COLO668 (cell line): ENCODE data around the gene MYO5A.
"Not testable (repeated sequence)": the region's sequence is repeated elsewhere in the genome, so short reads cannot be mapped to it uniquely, and the experiment has no call there.

Experiments used
- DNase-seq: peaks from one replicate; lab custom pipeline; 2025; ENCODE audit not compliant: unreplicated experiment; lab: John Stamatoyannopoulos, UW

MYO5A gene

DNA sequence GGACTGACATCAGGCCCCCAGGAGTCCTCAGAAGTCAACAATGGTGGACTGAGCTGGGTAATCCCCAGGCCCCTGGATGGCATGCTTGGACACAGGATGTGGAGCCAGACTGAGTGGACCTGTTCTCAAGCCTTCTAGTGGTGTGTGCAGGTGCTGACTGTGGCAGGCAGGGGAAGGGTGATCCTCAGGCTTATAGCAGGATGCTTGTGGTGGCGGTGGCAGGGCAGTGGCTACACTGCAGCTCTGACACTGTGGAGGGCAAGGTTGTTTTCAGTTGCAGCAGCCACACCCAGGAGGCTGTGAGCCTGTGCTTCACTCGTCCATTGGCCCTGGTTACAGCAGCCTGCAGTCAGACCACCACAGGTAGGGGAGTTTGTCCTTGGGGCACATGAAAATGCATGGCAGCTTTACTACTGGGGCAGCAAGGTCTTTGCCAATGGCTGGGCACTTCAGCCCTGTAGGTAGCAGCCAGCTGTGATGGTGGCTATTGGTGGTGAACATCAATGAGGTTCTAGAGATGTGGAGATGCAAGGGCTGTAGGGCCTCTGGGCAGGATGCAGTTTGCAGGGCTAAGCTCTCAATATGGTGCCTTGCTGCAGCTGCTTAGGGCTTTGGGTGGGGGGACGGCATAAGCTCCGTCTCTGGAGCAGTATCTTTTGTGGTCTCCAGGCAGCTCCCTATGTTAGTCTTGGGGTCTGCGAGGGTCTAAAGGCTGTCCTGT lies 17.5 kb upstream of the MYO5A start:
- no peak for DNase-seq

DNA sequence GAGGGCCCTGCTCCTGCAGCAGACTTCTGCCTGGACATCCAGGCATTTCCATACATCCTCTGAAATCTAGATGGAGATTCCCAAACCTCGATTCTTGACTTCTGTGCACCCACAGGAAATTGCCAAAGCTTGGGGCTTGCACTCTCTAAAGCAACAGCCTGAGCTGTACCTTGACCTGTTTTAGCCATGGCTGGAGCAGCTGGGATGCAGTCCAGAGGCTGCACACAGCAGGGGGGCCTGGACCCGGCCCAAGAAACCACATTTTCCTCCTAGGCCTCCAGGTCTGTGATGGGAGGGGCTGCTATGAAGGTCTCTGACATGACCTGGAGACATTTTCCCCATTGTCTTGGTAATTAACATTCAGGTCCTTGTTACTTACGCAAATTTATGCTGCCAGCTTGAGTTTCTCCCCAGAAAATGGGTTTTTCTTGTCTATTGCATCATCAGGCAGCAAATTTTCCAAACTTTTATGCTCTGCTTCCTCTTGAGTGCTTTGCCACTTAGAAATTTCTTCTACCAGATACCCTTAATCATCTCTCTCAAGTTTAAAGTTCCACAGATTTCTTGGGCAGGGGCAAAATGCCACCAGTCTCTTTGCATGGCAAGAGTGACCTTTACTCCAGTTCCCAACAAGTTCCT lies 11.8 kb upstream of the MYO5A start:
- DNase-seq = no peak

DNA sequence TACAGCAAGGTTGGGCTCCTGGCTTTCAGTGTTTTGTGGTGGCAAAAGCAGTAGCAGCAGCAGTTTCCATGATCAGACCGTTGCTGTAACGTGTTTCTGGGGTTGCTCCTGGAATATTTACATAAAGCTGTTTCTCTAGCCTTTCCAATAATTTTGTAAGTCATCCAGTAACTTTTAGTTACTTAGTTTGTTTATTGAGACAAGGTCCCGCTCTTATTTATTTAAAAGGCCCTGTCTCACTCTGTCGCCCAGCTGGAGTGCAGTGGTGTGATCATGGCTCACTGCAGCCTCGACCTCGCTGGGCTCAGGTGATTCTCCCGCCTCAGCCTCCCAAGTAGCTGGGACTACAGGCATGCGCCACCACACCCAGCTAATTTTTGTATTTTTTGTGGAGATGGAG lies 8.8 kb upstream of the MYO5A start:
- DNase-seq = no peak

DNA sequence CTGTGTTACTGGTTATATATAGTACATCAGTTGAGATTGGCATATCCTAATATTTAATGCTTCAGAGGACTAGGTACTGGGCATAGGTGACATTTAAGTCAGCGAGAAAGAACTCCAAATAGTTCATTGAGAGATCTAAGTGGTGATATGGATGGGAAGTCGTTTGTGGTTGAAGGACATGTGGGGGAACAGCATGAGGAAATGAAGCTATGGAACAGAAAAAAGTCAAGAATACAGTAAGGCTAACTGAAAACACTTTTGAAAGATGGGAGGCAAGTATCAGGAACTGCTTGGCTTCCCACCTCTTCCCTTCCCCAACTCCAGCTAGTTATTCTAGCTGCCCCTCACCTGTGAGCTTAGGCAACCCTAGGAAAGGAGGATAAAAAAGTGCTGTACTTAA lies 3.7 kb upstream of the MYO5A start:
- DNase-seq = no peak

DNA sequence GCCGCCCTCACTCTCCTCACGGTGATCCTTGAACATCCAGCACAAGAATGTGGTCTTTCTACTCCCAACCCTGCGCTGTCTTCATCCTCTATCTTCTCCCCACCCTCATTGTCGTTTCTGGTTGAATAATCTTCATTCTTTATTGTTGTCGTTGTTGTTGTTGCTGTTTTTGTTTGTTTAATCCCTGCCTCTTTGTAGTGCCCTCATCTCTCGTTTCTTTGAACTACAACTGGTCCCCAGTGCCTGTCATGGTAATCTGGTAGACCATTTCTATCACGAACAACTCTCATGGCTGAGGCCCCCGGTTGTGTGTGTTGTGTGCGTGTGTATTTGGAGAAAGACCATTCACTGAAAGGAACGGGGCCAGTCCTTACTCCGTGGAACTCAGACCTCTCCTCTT lies 1.3 kb upstream of the MYO5A start:
- DNase-seq = no peak

DNA sequence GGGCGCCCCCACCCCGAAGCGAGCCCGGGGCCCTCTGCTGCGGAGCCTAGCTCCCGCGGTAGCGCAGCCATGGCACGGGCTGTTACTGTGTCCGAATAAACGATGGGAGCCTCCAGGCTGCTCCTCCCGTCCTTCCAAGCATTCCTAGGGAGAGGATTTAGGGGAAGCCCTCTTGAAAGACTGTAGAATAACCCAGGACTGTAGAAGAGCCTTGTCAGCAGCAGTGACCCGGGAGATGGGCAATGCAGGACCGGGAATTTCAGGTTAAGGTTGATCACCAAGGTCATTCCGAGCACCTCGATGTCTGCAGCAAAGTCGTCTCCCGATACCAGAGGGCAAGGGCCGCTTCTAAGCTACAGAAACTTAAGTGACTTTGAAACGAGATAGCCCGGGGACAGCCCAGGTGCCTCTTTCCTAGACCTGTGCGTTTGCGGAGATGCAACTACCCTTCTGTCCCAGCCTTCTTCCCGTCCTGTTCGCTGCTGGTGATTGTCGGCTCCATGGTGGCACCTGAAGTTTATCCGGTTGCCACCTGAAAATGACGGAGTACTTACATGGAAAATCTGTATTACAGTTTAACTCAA lies 753 bp upstream of the MYO5A start:
- DNase-seq = peak; percentile 32

DNA sequence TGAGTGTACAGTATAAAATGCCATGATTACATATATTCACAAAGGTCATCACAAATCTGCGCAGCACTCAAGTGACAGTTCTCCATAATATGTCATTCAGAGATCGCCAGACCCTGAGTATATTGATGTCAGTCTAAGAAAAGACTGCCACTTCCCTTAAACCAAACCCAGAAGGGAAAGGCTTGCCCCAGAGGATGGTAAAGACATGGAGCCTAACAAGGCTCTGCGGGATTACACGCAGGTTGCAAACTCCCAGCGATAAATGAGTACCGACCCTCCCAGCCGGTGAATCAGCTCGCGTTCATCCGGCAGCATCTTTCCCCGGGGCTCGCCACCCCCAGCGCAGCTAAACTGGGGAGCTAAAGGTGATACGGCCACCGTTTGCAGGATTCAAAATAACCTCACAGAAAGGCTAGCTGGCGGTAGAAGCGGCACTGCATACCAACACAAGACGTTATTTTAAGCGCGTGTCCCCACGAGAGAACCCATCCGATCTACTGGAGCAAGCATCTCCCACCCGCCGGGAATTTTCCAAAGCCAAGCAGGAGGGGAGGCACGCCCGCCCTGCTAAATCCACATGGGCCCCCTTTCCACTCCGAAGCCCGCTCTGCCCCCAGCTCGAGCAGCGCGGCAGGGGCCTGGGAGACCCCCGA lies 643 bp downstream of the MYO5A start:
- peak; percentile 30 for DNase-seq

DNA sequence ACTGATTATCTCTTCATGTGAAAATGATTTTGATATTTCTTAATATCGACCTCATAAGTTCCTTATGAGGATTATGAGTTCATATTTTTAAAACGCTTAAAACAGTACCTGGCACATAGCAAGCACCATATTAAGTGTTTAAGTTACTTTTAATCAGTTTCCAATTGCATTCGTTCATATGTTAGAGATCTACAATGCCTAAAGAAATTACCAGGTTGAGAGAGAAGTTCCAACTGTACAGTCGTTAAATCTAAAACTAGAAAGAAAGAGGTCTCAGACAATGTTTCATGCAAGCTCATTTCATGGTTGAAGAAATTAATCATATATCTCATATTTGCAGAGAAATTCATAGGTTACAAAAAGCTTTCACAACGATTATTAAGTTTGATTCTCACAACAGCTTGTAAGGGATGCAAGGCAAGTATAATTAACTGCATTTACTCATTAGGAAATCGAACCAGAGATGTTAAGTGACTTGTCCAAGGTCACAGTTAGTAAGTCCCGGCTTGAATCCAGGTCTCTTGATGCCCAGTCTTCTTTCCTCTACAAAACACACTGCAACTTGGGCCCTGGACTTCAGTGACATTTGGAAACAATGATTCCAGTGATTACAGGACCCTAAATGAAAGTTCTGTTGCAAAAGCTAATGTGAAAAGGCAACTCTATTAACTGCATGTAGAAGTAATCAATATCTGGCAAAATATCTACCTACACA lies 1.3 kb downstream of the MYO5A start:
- no peak for DNase-seq

DNA sequence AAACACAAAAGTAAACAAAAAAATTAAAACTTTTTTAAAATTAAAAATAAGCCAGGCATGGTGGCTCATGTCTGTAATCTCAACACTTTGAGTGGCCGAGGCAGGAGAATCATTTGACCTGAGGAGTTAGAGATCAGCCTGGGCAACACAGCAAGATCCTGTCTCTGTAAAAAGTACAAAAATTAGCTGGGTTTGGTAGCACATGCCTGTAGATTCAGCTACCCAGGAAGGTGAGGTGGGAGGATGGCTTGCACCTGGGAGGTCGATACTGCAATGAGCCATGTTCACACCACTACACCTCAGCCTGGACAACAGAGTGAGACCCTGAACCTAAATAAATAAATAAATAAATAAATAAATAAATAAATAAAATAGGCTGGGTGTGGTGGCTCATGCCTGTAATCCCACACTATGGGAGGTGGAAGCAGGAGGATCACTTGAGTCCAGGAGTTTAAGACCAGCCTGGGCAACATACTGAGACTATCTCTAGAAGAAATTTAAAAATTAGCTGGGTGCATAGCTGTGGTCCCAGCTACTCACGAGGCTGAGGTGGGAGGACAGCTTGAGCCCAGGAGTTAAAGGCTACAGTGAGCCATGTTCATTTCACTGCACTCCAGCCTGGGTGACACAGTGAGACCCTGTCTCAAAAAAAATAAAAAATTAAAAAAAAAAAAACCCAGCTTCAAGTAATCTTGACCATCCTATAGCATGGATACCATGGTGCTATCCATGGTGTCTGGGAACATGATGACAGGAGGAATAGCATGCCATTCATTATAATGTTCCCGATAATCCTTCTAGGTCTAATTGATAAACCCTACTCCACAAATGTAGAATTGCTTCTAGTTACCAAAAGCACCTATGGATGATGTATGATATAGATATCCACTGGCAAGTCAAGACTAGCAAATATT lies 4.2 kb downstream of the MYO5A start:
- DNase-seq = no peak

DNA sequence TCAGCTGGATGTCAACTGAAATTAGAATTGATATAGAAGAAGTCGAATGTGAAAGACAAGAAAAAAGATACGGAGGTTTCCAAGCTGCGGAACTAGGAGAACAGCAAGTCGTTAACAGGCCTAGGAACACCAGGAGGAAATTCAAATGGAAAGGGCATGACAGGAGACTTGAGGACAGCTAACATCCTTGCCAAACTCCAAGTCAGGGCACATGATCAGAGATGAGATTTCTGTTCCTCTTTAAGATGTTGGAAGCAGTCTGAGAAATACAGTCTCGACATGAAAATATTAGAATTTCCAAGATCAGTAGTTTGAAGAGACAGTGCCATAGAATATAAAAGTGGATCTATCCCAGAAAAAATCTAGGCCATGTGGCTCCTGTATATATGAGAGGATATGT lies 5.0 kb downstream of the MYO5A start:
- no peak for DNase-seq

DNA sequence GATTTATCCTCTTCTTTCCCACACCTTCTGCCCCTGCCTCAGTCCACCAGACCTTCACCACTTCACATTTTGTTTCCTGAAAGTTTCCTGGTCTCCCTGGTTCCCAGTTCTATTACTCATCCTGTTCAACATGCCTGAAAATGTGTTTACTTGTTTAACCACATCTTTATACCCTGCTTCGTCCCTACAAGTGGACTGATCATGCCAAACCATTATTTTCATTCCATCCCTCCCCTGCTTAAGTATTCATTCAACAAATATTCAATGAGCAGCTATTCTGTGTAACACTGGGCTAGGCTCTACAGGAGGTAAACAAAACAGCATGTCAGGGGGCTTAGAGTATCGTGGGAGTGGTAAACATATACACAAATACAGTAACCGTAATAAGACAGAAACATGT lies 5.5 kb downstream of the MYO5A start:
- DNase-seq = no peak

DNA sequence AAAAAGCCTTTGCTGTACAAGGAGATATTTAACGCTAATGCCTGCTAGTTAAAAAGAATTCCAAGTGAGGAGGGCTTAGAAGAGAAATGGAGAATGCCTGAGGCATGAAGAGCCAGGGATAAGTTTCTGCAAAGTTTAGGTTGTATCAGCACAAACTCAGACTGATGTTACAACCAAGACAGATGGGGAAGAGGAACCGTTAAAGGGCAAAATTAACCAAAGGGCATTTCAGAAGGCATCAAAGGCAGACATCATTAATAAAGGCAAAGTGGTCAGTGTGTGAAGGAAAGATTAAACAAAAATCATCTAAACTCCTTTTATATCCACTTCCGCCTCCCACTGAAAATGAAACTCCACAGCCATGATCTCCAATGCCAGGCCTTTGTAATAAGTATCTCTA lies 7.0 kb downstream of the MYO5A start:
- no peak for DNase-seq

DNA sequence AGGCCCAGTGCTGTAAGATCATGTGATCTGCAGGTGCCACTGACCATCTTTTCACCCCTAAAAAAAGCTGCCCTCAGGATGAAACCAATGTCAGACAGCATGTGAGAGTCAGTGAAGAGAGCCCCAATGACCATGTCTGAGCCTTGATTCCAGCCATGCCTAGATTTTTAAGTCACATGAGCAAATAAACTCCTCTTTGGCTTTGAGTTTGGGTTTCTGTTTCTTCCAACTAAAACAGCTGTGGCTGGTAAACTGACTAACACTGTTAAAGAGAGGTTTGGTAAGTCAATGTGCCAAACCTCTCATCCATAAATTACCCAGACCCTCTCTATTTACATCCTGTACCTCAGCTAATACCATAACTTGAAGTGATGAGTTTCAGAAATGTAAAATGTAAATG lies 8.3 kb downstream of the MYO5A start:
- DNase-seq = no peak

DNA sequence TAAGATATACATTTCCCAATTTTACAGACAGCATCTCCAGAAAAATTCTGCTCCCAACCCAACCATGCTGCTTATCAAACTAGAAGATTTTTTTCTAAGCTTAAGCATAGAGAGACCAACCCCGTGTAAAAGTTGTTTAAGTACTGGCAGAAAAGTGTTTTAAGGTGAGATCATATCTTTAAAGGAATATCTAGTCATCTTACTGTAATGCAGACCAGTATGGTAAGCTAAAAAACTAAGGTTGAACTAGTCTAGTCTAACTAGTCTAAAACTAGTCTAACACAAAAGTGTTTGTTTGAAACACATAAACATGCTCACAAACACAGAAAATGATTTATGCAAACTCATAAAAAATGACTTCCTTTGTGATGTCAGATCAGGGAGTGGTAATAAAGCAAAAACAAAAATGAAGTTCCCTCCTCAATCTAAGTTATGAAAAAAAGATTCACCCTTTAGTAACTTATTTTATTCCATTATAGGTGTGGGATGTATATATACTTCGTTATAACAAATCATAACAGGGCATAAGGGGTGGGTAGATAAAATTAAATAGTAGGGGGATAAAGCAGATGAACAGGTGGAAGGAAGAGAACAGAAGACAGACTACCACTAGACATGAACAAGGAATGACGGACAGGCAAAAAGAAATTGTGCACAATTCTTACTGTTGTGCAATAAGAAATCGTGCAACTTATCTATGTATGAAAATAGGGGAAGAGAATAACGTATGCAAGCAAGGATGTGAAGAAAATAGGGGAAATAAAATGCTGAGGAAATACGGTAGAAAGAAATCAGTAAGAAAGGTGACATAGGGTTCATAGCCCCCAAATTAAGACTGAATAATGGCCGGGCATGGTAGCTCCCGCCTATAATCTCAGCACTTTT lies 10.0 kb downstream of the MYO5A start:
- no peak for DNase-seq

DNA sequence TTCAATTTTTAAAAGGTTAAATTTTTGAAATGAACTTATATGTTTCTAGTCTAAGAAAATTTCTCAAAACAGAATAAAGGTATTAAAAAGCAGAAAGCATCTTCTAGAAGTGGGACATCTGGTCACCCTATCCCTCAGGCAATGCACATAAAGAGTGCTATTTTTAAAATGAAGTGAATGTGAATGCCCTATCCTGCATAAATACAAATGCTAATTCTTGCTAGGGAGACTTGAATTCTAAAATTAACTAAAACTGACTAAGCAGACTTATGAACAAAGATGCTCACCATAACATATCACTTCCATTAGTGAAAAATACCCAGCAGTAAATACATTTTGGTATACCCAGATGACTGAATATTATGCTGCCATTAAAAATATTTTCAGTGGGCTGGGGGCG lies 11.7 kb downstream of the MYO5A start:
- DNase-seq = no peak

DNA sequence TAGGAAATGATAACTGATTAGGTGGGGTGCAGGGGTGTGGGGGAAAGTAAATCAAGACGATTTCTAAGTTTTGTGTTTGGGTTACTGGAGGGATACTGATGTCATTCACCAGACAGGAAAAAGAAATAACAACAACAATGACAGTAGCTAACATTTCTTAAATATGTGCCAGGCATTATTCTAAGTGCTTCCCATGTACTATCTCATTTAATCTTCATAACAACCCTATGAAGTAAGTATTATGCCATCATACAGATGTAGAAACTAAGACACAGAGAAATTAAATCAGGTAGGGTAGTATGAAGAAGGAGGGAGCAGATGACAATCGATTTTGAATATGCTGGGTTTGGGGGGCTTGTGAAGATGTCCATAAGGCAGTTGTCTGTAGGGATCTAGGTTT lies 13.3 kb downstream of the MYO5A start:
- DNase-seq = no peak

DNA sequence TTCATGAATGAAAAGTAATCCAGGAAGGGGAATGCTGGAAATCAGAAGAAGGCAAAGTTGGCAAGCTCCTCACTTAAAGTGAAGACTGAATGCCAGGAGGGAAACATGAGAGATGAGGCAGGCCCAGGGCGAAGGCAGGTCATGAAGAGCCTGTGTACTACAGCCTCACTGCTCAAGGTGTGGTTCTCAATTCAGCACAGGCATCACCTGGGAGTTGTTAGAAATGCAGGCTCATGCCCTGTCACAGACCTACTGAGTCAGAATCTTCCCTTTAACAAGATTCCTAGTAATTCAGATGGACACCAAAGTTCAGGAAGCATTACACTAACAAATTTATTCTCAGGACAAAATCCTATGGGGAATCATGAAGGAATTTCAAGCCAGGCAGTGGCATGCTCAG lies 14.2 kb downstream of the MYO5A start:
- no peak for DNase-seq

DNA sequence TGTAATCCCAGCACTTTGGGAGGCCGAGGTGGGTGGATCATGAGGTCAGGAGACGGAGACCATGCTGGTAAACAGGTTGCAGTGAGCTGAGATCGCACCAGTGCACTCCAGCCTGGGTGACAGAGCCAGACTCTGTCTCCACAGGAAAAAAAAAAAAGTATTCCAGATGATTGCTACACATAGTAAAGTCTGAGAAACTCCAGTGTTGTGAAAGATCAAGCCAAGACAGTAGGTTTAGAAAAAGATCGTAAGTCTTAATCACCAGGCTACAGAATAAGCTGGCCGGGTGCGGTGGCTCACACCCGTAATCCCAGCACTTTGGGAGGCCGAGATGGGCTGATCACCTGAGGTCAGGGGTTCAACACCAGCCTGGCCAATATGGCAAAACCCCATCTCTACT lies 15.8 kb downstream of the MYO5A start:
- not testable (repeated sequence) for DNase-seq

DNA sequence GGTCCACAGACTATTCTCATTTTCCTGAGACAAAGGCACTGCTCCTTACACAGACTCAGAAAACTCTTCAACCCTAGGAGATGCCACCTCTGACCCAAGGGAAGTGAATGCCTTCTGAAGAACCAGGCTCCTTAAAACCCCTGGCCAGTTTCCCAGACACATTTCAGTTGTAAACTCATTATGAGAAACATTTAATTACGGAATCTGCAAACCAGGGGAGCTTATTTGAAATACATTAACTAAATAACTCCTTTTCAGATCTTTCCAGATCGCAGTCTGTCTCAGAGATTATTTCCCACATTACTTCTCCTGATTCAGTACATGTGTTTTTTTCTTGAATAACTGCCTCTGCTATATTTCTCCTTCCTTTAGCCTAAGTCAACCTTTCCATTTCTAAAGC lies 17.6 kb downstream of the MYO5A start:
- DNase-seq = no peak
